H9 (cell line): Measurements from ENCODE around the gene USP44. TPM values are rescaled to one million over a fixed set of nuclear protein-coding genes. Genes with fewer than 3 reads are reported as not detected.
A peak's percentile ranks its signal among the peaks of the same experiment; 100 is the strongest.

Source experiments
- DNase-seq: peaks from one replicate; pipeline ENCODE4 v3.0.0-alpha.2; 2017
- H2AFZ ChIP-seq: one replicate; pipeline ENCODE4 v1.6.1; 2013; ENCODE audit warnings: mild to moderate bottlenecking, low read length, control low read depth, moderate library complexity
- H2AK5ac ChIP-seq: 2 replicates; pipeline ENCODE4 v1.6.1; 2013; ENCODE audit warnings: low read length, control low read depth, mixed read lengths; ENCODE audit not compliant: insufficient read length
- H2BK120ac ChIP-seq: one replicate; pipeline ENCODE4 v1.6.1; 2013; ENCODE audit warnings: low read depth, mild to moderate bottlenecking, low read length, control low read depth, inconsistent platforms; ENCODE audit not compliant: poor library complexity, severe bottlenecking
- H2BK12ac ChIP-seq: 2 replicates; pipeline ENCODE4 v1.6.1; 2013; ENCODE audit warnings: low read length, control low read depth, mixed read lengths, low read depth; ENCODE audit not compliant: insufficient read length
- H2BK15ac ChIP-seq: 2 replicates; pipeline ENCODE4 v1.6.1; 2013; ENCODE audit warnings: low read depth, low read length, control low read depth
- H2BK20ac ChIP-seq: one replicate; pipeline ENCODE4 v1.6.1; 2013; ENCODE audit warnings: low read depth, mild to moderate bottlenecking, low read length, control low read depth, inconsistent platforms; ENCODE audit not compliant: poor library complexity, severe bottlenecking
- H2BK5ac ChIP-seq: 2 replicates; pipeline ENCODE4 v1.6.1; 2013; ENCODE audit warnings: low read length, control low read depth, mixed read lengths; ENCODE audit not compliant: insufficient read length
- H3K14ac ChIP-seq: 2 replicates; pipeline ENCODE4 v1.6.1; 2013; ENCODE audit warnings: low read length, control low read depth; ENCODE audit not compliant: insufficient read depth
- H3K18ac ChIP-seq: 2 replicates; pipeline ENCODE4 v1.6.1; 2013; ENCODE audit warnings: low read depth, mild to moderate bottlenecking, mixed read lengths, low read length, control low read depth; ENCODE audit not compliant: insufficient read length
- H3K23ac ChIP-seq: 2 replicates; pipeline ENCODE4 v1.6.1; 2013; ENCODE audit warnings: low read length, control low read depth, mixed read lengths, low read depth; ENCODE audit not compliant: insufficient read length
- H3K23me2 ChIP-seq: 2 replicates; pipeline ENCODE4 v1.6.1; 2013; ENCODE audit warnings: low read depth, mild to moderate bottlenecking, mixed read lengths, low read length, control low read depth; ENCODE audit not compliant: insufficient read length, poor library complexity, severe bottlenecking
- H3K27ac ChIP-seq: 2 replicates; pipeline ENCODE4 v1.5.1; 2013; ENCODE audit warnings: low read length, control low read depth, mixed read lengths, low read depth; ENCODE audit not compliant: insufficient read length
- H3K27me3 ChIP-seq: 2 replicates; pipeline ENCODE4 v1.6.1; 2013; ENCODE audit warnings: low read length, control low read depth, inconsistent platforms; ENCODE audit not compliant: insufficient read depth
- H3K4ac ChIP-seq: 2 replicates; pipeline ENCODE4 v1.6.1; 2013; ENCODE audit warnings: low read depth, mild to moderate bottlenecking, control low read depth, inconsistent platforms, low read length, moderate library complexity
- H3K4me1 ChIP-seq: 2 replicates; pipeline ENCODE4 v1.6.1; 2013; ENCODE audit warnings: low read length, control low read depth, inconsistent platforms; ENCODE audit not compliant: insufficient read depth
- H3K4me2 ChIP-seq: 2 replicates; pipeline ENCODE4 v1.6.1; 2013; ENCODE audit warnings: low read length, control low read depth, mixed read lengths; ENCODE audit not compliant: insufficient read length, insufficient read depth
- H3K56ac ChIP-seq: 2 replicates; pipeline ENCODE4 v1.6.1; 2013; ENCODE audit warnings: low read depth, mild to moderate bottlenecking, mixed read lengths, low read length, control low read depth; ENCODE audit not compliant: insufficient read length
- H3K79me1 ChIP-seq: 2 replicates; pipeline ENCODE4 v1.6.1; 2013; ENCODE audit warnings: low read depth, mild to moderate bottlenecking, moderate library complexity, low read length, control low read depth, inconsistent platforms; ENCODE audit not compliant: insufficient read depth, poor library complexity, severe bottlenecking
- H3K79me2 ChIP-seq: 2 replicates; pipeline ENCODE4 v1.6.1; 2013; ENCODE audit warnings: low read length, control low read depth, inconsistent platforms; ENCODE audit not compliant: insufficient read depth
- H3K9ac ChIP-seq: 2 replicates; pipeline ENCODE4 v1.6.1; 2013; ENCODE audit warnings: low read length, control low read depth, mixed read lengths; ENCODE audit not compliant: insufficient read length; ENCODE audit errors: extremely low read depth
- H3K9me3 ChIP-seq: one replicate; pipeline ENCODE4 v1.6.1; 2013; ENCODE audit warnings: low read depth, low read length, inconsistent platforms; ENCODE audit not compliant: control insufficient read depth
- H3T11ph ChIP-seq: one replicate; pipeline ENCODE4 v1.6.1; 2013; ENCODE audit warnings: mild to moderate bottlenecking, low read length, control low read depth, inconsistent platforms
- H4K20me1 ChIP-seq: one replicate; pipeline ENCODE4 v1.6.1; 2013; ENCODE audit not compliant: control insufficient read depth, insufficient read length, insufficient read depth
- H4K5ac ChIP-seq: 2 replicates; pipeline ENCODE4 v1.6.1; 2013; ENCODE audit warnings: low read depth, mild to moderate bottlenecking, mixed read lengths, low read length, control low read depth; ENCODE audit not compliant: insufficient read length
- H4K8ac ChIP-seq: replicated peaks from 2 replicates; pipeline ENCODE4 v1.6.1; 2013; ENCODE audit warnings: low read length, control low read depth, mixed read lengths, low read depth; ENCODE audit not compliant: insufficient read length
- H4K91ac ChIP-seq: 2 replicates; pipeline ENCODE4 v1.6.1; 2013; ENCODE audit warnings: low read depth, mild to moderate bottlenecking, moderate library complexity, mixed read lengths, low read length, control low read depth; ENCODE audit not compliant: insufficient read length
- H3K27ac Mint-ChIP-seq, 3 experiments: 2 replicates in 2 of 3; 3 replicates in 1 of 3; pipeline ENCODE4 v1.8.0; 2020 to 2021; ENCODE audit warnings: mixed read lengths in 3 of 3, mild to moderate bottlenecking in 1 of 3, moderate library complexity in 1 of 3
- H3K27me3 Mint-ChIP-seq: 2 replicates; pipeline ENCODE4 v1.8.0; 2021; ENCODE audit warnings: low read depth, mild to moderate bottlenecking, moderate library complexity, mixed read lengths
- H3K36me3 Mint-ChIP-seq, 3 experiments: 2 replicates in 2 of 3; 3 replicates in 1 of 3; pipeline ENCODE4 v1.8.0; 2020 to 2021; ENCODE audit warnings: low read depth in 3 of 3, mixed read lengths in 3 of 3; ENCODE audit not compliant: insufficient read depth in 1 of 3
- H3K4me1 Mint-ChIP-seq, 2 experiments: 2 replicates each; pipeline ENCODE4 v1.8.0; 2020; ENCODE audit warnings: mixed read lengths in 2 of 2
- H3K4me3 Mint-ChIP-seq, 2 experiments: 2 replicates in 1 of 2; 3 replicates in 1 of 2; pipeline ENCODE4 v1.8.0; 2020 to 2021; ENCODE audit warnings: mild to moderate bottlenecking in 2 of 2, mixed read lengths in 2 of 2, moderate library complexity in 1 of 2
- H3K9me3 Mint-ChIP-seq, 2 experiments: 2 replicates in 1 of 2; 3 replicates in 1 of 2; pipeline ENCODE4 v1.8.0; 2020; ENCODE audit warnings: mild to moderate bottlenecking in 2 of 2, mixed read lengths in 2 of 2, moderate library complexity in 1 of 2
- CTCF ChIP-seq: fragments of 200-600 bp; sonication (generic); conservative IDR thresholded peaks from 3 replicates; pipeline ENCODE4 v1.8.0; 2021; ENCODE audit warnings: antibody characterized with exemption, mild to moderate bottlenecking
- WGBS: extraction: QIAGEN DNeasy Blood & Tissue Kit; methylation state at CpG from one replicate; pipeline ENCODE4 v1.1.7; 2013; ENCODE audit warnings: missing lambda C conversion rate, low lambda C conversion rate, mixed read lengths; ENCODE audit not compliant: insufficient read length; ENCODE audit errors: extremely low coverage; 5-methylcytosine and 5-hydroxymethylcytosine counted together
- total RNA-seq: library from RNA; stranded (reverse); gene quantifications from 2 replicates; pipeline ENCODE4 v1.2.1, GENCODE V29; 2021

The USP44 gene
- total RNA-seq, 1 experiment from 2014 or later = 185 TPM

- Mint-ChIP-seq H3K4me1 (peaks cover 40 to 50% of the 10 kb centered on the region in 2 experiments), H3K27me3 (peaks cover 1% of the 10 kb centered on the region; the same call in 1 of the 2 replicates), H3K27ac (peak overlapping the region; percentile 95 to 100 (median 99)), H3K4me3 (peak overlapping the region; percentile 83 to 96), H3K9me3 (peaks cover 0 to 5% of the 10 kb centered on the region in 2 experiments; a peak in 2 of 5 replicates), H3K36me3 (peaks cover 12 to 26% (median 13%) of the 10 kb centered on the region in 3 experiments; a peak in 6 of 7 replicates)
- no peaks in the 10 kb centered on the region for H3K27me3 ChIP-seq
- peak overlapping the region; percentile 20 for H3K9ac ChIP-seq
- H3K9me3 ChIP-seq = no peaks in the 10 kb centered on the region
- H2AFZ ChIP-seq = no peak overlapping the region
- no peak overlapping the region for H3K4ac ChIP-seq
- H3K27ac ChIP-seq = peak overlapping the region; percentile 66
- no peak overlapping the region for H4K5ac ChIP-seq
- no peak for DNase-seq
- H4K8ac ChIP-seq = no peak overlapping the region
- H3K4me2 ChIP-seq = peak overlapping the region; percentile 89
- no peaks in the 10 kb centered on the region for H4K20me1 ChIP-seq
- WGBS = no CpG with 5 or more reads among the region's 7 CpGs
- H2BK20ac ChIP-seq = no peak overlapping the region
- no peak overlapping the region for H3K18ac ChIP-seq
- H4K91ac ChIP-seq = no peak overlapping the region
- H3K23ac ChIP-seq = no peak overlapping the region
- no peak for TF ChIP-seq CTCF
- no peak overlapping the region for H3K14ac ChIP-seq
- H2BK5ac ChIP-seq = no peak overlapping the region
- no peak overlapping the region for H2AK5ac ChIP-seq
- no peak overlapping the region for H2BK12ac ChIP-seq
- no peak overlapping the region for H2BK120ac ChIP-seq
- peaks cover 3% of the 10 kb centered on the region for H3K23me2 ChIP-seq
- H3K79me1 ChIP-seq = no peaks in the 10 kb centered on the region
- H3K79me2 ChIP-seq = peaks cover 5% of the 10 kb centered on the region; the same call in 1 of the 2 replicates
- no peak overlapping the region for H3K56ac ChIP-seq
- H3T11ph ChIP-seq = no peak overlapping the region
- no peaks in the 10 kb centered on the region; the same call in 1 of the 2 replicates for H3K4me1 ChIP-seq
- no peak overlapping the region for H2BK15ac ChIP-seq
Observed at GRCh38 chr12:95551913-95552516, 739 bp upstream of the USP44 start.
